ENCODE results near the gene KIAA0319L. TPM values are rescaled to one million over a fixed set of nuclear protein-coding genes. Genes with fewer than 3 reads are reported as not detected.

Gene KIAA0319L
- total RNA-seq, 1 donor from 2014 or later = 60.5 TPM

- DNase-seq (ENCODE audit: low read depth) = no peak
- TF ChIP-seq CTCF (IDR thresholded peaks at IDR 0.05; ENCODE audit: insufficient read depth, low read length, poor library complexity, severe bottlenecking) = no peak
- Histone ChIP-seq H3K27me3 (ENCODE audit: control insufficient read depth, insufficient read depth, low read length) (no peaks in the 10 kb centered on the region), H3K4me3 (ENCODE audit: low read depth, low read length) (no peak overlapping the region), H3K36me3 (ENCODE audit: control insufficient read depth, insufficient read depth, low read length) (peaks cover 3% of the 10 kb centered on the region)
Measured at GRCh38 chr1:35390600-35391494, 166.4 kb downstream of the KIAA0319L start.

- DNase-seq (ENCODE audit: low read depth) = no peak
- no peak for TF ChIP-seq CTCF (IDR thresholded peaks at IDR 0.05; ENCODE audit: insufficient read depth, low read length, poor library complexity, severe bottlenecking)
- H3K36me3 ChIP-seq (ENCODE audit: control insufficient read depth, insufficient read depth, low read length) = no peaks in the 10 kb centered on the region
- no peaks in the 10 kb centered on the region for H3K27me3 ChIP-seq (ENCODE audit: control insufficient read depth, insufficient read depth, low read length)
- H3K4me3 ChIP-seq (ENCODE audit: low read depth, low read length) = no peak overlapping the region
Measured at GRCh38 chr1:35386959-35387358, 170.2 kb downstream of the KIAA0319L start.

GRCh38 chr1:35386290-35386689 is 170.9 kb downstream of the KIAA0319L start:
- DNase-seq (ENCODE audit: low read depth) = no peak
- TF ChIP-seq CTCF (IDR thresholded peaks at IDR 0.05; ENCODE audit: insufficient read depth, low read length, poor library complexity, severe bottlenecking) = no peak

More at GRCh38 chr1:35386290-35386689, 170.9 kb downstream of the KIAA0319L start:
- Histone ChIP-seq H3K36me3 (ENCODE audit: control insufficient read depth, insufficient read depth, low read length) (peaks cover 1% of the 10 kb centered on the region), H3K4me3 (ENCODE audit: low read depth, low read length) (no peak overlapping the region), H3K27me3 (ENCODE audit: control insufficient read depth, insufficient read depth, low read length) (no peaks in the 10 kb centered on the region)

Other genes starting within 250 kb of the KIAA0319L start
- gene NCDN, start 396 bp upstream of the KIAA0319L start, total RNA-seq = 24.5 and 30.0 TPM in 2 replicates
- 0.67 and 0.75 TPM in 2 replicates for gene TFAP2E, start 15.9 kb upstream of the KIAA0319L start, total RNA-seq
- 75.4 and 94.3 TPM in 2 replicates for gene PSMB2, start 84.1 kb upstream of the KIAA0319L start, total RNA-seq
- 6.0 and 9.2 TPM in 2 replicates for gene C1orf216, start 161.5 kb upstream of the KIAA0319L start, total RNA-seq
- gene CLSPN, start 212.6 kb upstream of the KIAA0319L start, total RNA-seq = 3.6 and 4.1 TPM in 2 replicates